DMS79 (cell line): Measurements from ENCODE around the gene SCUBE1.
"Not testable (repeated sequence)": the region's sequence is repeated elsewhere in the genome, so short reads cannot be mapped to it uniquely, and the experiment has no call there.

Source experiments
- DNase-seq: peaks from one replicate; lab custom pipeline; 2025; lab: John Stamatoyannopoulos, UW

The SCUBE1 gene

DNA sequence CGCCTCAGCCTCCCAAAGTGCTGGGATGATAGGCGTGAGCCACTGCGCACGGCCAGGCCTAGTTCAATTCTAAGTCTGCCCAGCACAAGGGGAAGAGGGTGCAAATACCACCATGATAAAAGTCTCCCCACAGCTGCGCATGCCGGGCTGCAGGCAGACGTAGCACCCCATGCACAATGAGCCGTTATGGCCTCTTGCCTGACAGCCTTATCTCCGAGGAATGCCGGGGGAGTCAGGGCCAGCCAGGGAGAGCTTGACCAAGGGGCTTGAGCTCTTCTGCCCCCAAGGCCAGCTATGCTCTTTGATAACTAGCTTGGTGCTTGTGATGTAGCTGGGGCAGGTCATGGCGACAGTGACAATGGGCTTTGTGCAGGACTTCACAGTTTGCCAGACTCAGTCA lies 13.7 kb upstream of the SCUBE1 start:
- no peak for DNase-seq

GRCh38 chr22:43355688-43356087 lies 12.5 kb upstream of the SCUBE1 start:
- not testable (repeated sequence) for DNase-seq

DNA sequence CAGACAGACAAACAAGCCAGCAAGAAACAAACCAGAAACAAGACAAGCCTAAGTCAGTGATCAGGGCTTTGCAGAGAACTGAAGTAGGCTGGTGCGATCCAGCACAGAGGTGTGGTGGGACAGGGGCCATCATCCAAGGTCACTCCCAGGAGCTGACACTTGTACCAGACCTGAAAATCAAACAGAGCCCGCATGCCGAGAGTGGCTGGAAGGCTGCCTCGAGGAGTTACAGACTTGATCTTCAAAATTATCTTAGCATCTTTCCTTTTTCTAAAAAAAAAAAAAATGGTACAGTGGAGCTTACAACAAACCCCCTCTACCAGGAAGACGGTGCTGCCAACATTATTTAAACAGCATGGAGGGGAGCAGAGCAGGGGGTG lies 8.8 kb upstream of the SCUBE1 start:
- no peak for DNase-seq

DNA sequence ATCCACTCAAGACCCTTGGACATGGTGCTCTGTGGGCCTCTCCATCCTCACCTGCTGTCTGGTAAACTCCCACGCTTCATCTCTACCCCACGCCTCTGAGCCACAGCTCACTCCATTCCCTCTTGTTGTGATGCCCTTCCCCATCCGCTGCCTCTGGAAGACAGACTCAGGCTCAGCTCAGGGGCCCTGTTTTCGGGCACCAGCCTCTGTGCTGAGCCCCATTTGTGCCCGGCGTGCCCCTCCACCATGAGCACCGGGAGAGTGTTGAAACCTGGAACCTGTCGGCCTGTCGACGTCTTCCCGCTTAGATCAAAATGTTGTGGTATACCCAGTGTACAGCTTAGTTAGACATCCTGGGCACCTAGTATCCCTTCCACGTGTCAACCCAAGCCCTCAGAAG lies 6.5 kb upstream of the SCUBE1 start:
- DNase-seq = no peak

DNA sequence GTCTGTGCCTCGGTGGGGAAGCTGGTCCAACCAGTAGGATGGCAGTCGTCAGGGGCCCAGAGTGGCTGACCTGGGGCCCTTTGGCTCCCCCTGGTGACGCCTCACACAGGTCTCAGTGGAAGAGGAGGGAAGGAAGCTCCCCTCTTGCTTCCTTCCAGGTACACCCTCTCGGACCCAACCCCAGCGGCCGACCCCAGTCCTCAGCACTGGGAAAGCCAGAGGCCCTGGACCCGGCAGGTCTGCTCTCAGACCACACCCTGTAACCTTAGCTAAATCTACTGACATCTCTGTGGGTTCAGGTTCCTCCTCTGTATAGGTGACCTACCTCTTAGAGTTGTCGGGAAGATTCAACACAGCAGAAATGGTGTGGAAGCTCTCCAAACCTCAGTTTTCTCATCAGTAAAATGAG lies 3.4 kb upstream of the SCUBE1 start:
- DNase-seq = no peak

DNA sequence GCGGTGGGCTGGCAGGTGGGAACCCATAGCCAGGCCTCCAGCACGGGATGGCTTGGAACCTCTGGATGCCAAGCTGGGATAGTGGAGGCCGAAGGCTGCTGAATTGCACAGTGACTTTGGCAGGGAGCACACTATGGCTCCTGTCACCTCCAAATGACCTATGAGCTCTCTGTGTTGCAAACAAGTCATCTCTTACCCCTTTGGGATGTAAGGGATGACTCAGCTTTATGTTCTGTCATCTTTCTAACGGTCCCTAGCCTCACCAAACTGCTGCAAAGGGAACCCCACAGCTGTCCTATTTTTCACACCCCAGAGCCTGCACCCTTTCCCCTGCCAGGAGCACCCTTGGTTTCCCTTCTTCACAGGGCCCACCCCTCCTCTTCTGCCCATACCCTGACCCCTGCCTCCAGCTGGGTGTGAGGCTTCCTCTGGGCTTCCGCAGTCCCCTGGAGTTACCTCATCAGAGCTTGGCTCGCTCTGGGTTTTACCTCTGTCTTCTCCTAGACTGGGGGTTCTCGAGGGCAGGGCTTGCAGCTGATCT lies 2.7 kb upstream of the SCUBE1 start:
- no peak for DNase-seq

DNA sequence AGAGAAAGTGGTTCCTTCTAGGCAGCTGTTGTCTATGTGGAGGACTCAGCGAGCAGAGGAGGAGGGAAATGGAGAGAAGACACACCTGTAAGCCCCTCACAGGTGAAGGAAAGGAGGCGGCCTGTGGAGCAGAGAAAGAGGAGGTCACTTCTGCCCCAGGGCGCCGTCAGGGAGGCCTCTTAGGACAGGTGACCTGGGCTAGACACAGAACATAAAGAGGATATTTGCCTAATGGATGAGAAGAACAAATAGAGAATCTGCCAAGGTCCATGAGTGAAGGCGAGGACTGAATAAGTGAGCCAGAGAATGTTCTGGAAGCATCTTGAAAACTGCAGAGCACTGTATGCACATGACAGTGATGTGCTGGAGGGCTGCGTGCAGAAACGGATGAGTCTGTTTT lies 2.2 kb upstream of the SCUBE1 start:
- DNase-seq = no peak

DNA sequence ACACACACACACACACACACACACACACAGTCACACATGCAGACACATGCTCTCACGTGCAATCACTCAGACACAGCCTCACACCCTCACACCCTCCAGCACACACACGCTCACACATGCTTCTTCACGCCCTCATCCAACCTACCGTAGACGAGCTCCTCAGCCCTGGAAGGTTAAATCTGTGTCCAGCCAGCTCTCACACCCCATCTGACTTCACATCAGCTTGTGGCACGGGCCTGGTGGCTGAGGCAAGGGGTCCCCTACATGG lies 1.3 kb upstream of the SCUBE1 start:
- DNase-seq = no peak

GRCh38 chr22:43343670-43344519 lies 723 bp upstream of the SCUBE1 start:
- DNase-seq = no peak

- DNase-seq = no peak
Observed at GRCh38 chr22:43342347-43343261, 568 bp downstream of the SCUBE1 start.

GRCh38 chr22:43341565-43341964 lies 1.6 kb downstream of the SCUBE1 start:
- DNase-seq = no peak

DNA sequence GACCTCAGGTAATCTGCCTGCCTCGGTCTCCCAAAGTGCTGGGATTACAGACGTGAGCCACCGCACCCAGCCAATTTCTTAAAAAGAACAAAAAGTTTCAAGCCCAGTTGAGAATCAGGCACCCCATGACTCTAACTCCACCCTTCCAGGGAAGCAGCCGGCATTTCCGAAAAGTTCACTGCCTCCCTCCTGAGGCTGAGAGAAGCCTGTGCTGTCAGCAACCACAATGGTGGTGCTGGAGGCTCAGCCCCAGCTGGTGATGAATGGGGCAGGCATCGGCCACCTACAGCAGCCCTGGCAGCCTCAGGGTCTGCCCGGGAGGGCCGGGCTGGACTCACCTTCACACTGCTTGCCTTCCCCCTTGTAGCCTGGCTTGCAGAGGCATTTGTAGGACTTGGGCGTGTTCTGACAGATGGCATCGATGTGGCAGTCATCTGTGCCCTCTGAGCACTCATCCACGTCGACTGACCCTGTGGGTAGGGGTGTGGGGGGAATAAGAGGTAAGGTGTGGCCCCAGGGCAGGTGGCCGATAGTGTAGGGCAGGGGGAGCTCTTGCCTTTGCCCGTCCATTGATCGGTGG lies 4.3 kb downstream of the SCUBE1 start:
- no peak for DNase-seq

DNA sequence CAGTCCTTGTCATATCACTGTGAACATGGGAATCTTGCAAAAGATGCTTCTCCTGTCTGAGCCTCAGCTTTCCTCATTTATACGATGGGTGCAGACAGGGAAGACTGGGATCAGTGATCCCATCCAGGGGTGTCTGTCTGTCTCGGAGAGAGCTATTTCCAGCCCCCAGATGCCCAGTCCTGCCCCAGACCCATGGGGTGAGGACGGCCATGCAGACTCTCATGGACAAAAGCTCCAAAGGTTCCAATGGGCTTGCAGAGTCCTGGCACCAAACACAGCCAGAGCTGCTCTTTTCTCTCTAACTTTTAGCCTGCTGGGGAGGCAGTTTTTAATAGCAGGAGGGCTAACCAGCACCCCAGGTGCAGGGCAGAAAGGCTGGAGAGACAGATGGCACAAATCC lies 5.2 kb downstream of the SCUBE1 start:
- no peak for DNase-seq

- no peak for DNase-seq
Observed at GRCh38 chr22:43337385-43337784, 5.8 kb downstream of the SCUBE1 start.

- no peak for DNase-seq
Observed at GRCh38 chr22:43334378-43334777, 8.8 kb downstream of the SCUBE1 start.

- no peak for DNase-seq
Observed at GRCh38 chr22:43333978-43334377, 9.2 kb downstream of the SCUBE1 start.

GRCh38 chr22:43333156-43333555 lies 10.0 kb downstream of the SCUBE1 start:
- no peak for DNase-seq

DNA sequence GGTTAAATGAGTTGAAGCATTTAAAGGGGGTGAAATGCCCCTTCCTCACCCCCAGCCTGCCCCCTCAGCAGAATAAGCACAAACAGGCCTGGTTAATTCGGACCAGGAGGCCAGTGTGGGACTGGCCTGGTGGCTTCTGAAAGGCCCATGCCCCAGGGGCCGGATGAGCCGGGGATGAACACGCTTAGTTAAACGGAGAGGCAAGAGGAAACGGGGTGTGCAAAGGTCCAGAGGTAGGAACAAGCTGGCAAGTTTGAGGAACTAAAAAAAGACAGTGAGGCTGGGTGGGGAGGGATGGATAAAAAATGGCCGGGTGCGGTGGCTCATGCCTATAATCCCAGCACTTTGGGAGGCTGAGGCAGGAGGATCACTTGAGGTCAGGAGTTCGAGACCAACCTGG lies 11.5 kb downstream of the SCUBE1 start:
- DNase-seq = no peak

DNA sequence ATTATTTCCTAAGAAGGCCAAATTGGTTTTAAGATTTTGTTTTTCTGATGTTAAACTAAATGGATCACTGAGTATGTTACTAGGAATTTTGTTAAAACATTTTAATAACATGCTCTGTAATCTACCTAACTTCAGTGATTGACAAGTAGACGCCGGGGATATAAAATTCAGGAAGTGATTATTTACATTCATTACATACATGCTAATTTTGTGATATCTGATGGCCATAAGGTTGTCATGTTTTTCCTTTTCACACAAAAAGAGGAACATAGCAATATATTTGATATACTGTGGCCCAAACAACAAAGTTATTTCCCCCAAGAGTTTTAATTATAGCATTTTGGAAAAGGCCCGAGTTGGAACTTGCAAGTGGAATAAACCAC lies 12.1 kb downstream of the SCUBE1 start:
- DNase-seq = no peak

- DNase-seq = no peak
Observed at GRCh38 chr22:43330178-43331068, 12.7 kb downstream of the SCUBE1 start.

DNA sequence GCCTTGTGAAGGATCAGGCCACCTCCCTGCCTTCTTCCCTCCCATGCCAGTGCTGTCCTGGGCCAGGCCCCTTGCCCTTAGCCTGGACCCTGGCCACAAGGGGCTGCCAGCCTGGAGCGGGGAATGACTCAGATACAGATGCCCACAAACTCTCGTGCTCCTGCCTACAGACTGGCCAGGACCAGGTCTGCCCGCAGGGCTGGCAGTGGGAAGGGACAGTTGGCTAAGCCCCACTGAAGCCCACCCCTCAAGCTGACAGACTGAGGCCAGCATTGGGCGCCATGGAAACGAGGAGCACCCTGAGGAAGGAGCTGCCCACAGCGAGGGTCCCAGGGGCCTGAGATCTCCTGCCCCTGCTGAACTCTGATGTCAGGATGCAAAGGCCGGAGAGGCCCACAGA lies 14.1 kb downstream of the SCUBE1 start:
- DNase-seq = no peak

GRCh38 chr22:43327157-43327438 lies 16.1 kb downstream of the SCUBE1 start:
- no peak for DNase-seq
